Natural killer cell (primary cell): ENCODE results near the gene ANKS3. TPM values are rescaled to one million over a fixed set of nuclear protein-coding genes. Genes with fewer than 3 reads are reported as not detected.

Experiments used
- ATAC-seq, 3 donors: fragments of 150-1000 bp in 2 of 3; fragments of 200-7000 bp in 1 of 3; cut with Tn5 transposase; 1 replicate in 1 of 3; 2 replicates in 2 of 3; pipeline ENCODE4 v1.10.0; 2021; ENCODE audit warnings: mild to moderate bottlenecking in 2 of 3, moderate library complexity in 2 of 3
- DNase-seq, 2 donors: peaks; one replicate each; pipeline versions ENCODE4 v3.0.0 to v3.0.0-alpha.2; 2013 to 2021; ENCODE audit warnings: mixed read lengths in 1 of 2
- H3K27ac ChIP-seq: one replicate; pipeline ENCODE4 v1.5.1; 2013; ENCODE audit warnings: mild to moderate bottlenecking, low read length
- H3K27me3 ChIP-seq: one replicate; pipeline ENCODE4 v1.6.1; 2013; ENCODE audit warnings: low read length; ENCODE audit not compliant: control insufficient read depth, insufficient read depth
- H3K36me3 ChIP-seq: one replicate; pipeline ENCODE4 v1.6.1; 2013; ENCODE audit warnings: low read length; ENCODE audit not compliant: control insufficient read depth, insufficient read depth
- H3K4me1 ChIP-seq: one replicate; pipeline ENCODE4 v1.6.1; 2013; ENCODE audit warnings: low read length; ENCODE audit not compliant: control insufficient read depth, insufficient read depth
- H3K4me3 ChIP-seq: one replicate; pipeline ENCODE4 v1.5.1; 2013; ENCODE audit warnings: low read length
- H3K9me3 ChIP-seq: one replicate; pipeline ENCODE4 v1.6.1; 2013; ENCODE audit warnings: low read length; ENCODE audit not compliant: control insufficient read depth, insufficient read depth
- H3K27ac Mint-ChIP-seq, 2 donors: one replicate each; pipeline ENCODE4 v1.8.0; 2022; ENCODE audit warnings: mild to moderate bottlenecking in 2 of 2, mixed read lengths in 2 of 2, moderate library complexity in 1 of 2
- H3K27me3 Mint-ChIP-seq, 2 donors: one replicate each; pipeline ENCODE4 v1.8.0; 2022; ENCODE audit warnings: low read depth in 2 of 2, mixed read lengths in 2 of 2
- H3K36me3 Mint-ChIP-seq: one replicate; pipeline ENCODE4 v1.8.0; 2022; ENCODE audit warnings: mixed read lengths
- H3K4me1 Mint-ChIP-seq, 2 donors: one replicate each; pipeline ENCODE4 v1.8.0; 2022; ENCODE audit warnings: mixed read lengths in 2 of 2
- H3K4me3 Mint-ChIP-seq: one replicate; pipeline ENCODE4 v1.8.0; 2022; ENCODE audit warnings: mild to moderate bottlenecking, moderate library complexity, mixed read lengths
- H3K9me3 Mint-ChIP-seq, 2 donors: one replicate each; pipeline ENCODE4 v1.8.0; 2022; ENCODE audit warnings: mixed read lengths in 2 of 2
- WGBS: methylation state at CpG from one replicate; pipeline ENCODE4 v1.1.7; 2013; ENCODE audit warnings: missing lambda C conversion rate; ENCODE audit not compliant: insufficient coverage; 5-methylcytosine and 5-hydroxymethylcytosine counted together
- intact Hi-C: fragments of 100-400 bp; cut with micrococcal nuclease; formaldehyde crosslinking; loops from one replicate; pipeline ENCODE4 v1.14.2; 2022
- total RNA-seq, 4 donors: library from RNA; stranded (reverse); fragments of 120-200 nt in 1 of 4; gene quantifications; one replicate each; pipeline versions ENCODE4 v1.2.3 to v1.2.4, GENCODE V29; 2013 to 2022
- TF ChIP-seq, protein P1 (sequence below): fragments of 200-600 bp; IDR thresholded peaks from one replicate; pipeline ENCODE4 v1.8.0; 2022; ENCODE audit warnings: antibody characterized with exemption

ANKS3 gene
- total RNA-seq, 3 donors from 2014 or later (not counting 1 experiment from before 2014, with no cell fraction given): 19.7 to 20.8 (median 20.5) TPM

DNA sequence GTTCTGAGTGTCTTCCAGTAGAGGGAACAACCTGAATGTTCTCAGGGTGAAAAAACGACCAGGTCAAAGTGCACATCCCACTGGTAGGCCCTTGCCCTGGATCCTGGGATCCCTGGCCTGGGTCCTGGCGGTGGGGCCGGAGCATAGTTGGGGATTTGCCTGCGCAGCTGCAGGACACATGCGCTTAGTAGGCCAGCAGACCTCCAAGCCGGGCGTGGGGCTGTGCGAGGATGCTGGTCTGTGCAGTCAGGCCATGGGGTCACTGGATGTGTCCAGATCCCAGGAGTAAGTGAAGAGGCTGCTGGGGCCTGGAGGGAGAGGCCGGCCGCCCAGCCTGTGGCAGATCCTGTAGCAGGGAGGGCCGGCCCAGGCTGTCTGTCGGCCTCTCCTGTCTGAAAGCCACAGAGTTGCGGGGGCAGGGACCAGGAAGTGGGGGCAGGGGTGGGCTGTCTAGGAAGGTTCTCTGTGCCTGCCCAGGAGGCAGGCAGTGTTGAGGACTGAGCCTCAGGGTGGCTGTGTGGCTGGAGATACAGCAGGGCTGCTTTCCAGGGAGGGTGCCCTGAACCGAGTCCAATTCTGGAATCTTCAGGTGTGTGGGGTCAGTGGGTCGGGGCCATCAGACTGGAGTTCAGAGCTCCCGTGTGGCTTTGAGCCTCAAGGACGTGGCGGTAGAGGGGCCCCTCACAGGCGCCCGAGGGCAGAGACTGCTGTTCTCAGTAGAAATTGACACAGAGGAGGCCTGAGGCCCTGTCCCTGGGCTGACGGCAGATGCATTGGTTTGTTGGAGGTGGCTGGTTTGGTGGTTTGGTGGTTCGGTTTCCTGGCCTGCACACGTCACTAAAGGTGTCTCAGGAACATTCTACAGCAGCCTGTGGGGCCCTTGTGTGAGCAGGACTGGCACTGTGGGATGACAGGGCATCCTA lies 57.9 kb downstream of the ANKS3 start:
- Mint-ChIP-seq H3K36me3 (no peaks in the 10 kb centered on the region), H3K4me1 (peaks cover 18 to 33% of the 10 kb centered on the region in 2 donors), H3K9me3 (no peaks in the 10 kb centered on the region), H3K27me3 (no peaks in the 10 kb centered on the region), H3K27ac (peak overlapping the region; percentile 81 to 92), H3K4me3 (peak overlapping the region; percentile 50)
- 38% methylated on average over 23 of the region's 23 CpGs for WGBS
- H3K9me3 ChIP-seq: no peaks in the 10 kb centered on the region
- H3K4me1 ChIP-seq: peaks cover 28% of the 10 kb centered on the region
- DNase-seq (peak in 1 of 2 donors; percentile 88), ATAC-seq (peak; percentile 51 to 67 (median 58))
- H3K27me3 ChIP-seq: no peaks in the 10 kb centered on the region
- TF ChIP-seq, protein P1, sequence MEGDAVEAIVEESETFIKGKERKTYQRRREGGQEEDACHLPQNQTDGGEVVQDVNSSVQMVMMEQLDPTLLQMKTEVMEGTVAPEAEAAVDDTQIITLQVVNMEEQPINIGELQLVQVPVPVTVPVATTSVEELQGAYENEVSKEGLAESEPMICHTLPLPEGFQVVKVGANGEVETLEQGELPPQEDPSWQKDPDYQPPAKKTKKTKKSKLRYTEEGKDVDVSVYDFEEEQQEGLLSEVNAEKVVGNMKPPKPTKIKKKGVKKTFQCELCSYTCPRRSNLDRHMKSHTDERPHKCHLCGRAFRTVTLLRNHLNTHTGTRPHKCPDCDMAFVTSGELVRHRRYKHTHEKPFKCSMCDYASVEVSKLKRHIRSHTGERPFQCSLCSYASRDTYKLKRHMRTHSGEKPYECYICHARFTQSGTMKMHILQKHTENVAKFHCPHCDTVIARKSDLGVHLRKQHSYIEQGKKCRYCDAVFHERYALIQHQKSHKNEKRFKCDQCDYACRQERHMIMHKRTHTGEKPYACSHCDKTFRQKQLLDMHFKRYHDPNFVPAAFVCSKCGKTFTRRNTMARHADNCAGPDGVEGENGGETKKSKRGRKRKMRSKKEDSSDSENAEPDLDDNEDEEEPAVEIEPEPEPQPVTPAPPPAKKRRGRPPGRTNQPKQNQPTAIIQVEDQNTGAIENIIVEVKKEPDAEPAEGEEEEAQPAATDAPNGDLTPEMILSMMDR: no peak
- peak overlapping the region; percentile 78 for H3K27ac ChIP-seq
- no peak overlapping the region for H3K4me3 ChIP-seq
- intact Hi-C loops: no loop called here
- peaks cover 28% of the 10 kb centered on the region for H3K36me3 ChIP-seq

DNA sequence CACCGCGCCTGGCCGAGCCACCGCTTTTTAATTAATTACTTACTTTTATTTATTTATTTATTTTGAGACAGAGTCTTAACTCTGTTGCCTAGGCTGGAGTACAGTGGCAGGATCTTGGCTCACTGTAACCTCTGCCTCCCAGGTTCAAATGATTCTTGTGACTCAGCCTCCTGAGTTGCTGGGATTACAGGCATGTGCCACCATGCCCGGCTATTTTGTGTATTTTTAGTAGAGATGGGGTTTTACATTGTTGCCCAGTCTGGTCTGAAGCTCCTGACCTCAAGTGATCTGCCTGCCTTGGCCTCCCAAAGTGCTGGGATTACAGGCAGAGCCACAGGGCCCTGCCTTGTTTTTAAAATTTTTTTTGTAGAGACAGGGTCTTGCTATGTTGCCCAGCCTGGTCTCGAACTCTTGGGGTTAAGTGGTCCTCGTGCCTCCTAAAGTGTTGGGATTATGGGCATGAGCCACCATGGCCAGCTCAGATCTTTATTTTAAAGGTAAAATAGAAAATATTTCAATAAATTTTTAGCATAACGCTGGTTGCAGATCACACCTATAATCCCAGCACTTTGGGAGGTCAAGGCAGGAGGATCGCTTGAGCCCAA lies 59.0 kb downstream of the ANKS3 start:
- Histone ChIP-seq H3K27ac (no peak overlapping the region), H3K27me3 (no peaks in the 10 kb centered on the region), H3K9me3 (no peaks in the 10 kb centered on the region), H3K36me3 (peaks cover 35% of the 10 kb centered on the region), H3K4me1 (peaks cover 24% of the 10 kb centered on the region), H3K4me3 (no peak overlapping the region)
- no peak for ATAC-seq
- H3K9me3 Mint-ChIP-seq: no peaks in the 10 kb centered on the region
- intact Hi-C loops: no loop called here
- H3K27me3 Mint-ChIP-seq: no peaks in the 10 kb centered on the region
- no peak overlapping the region for H3K4me3 Mint-ChIP-seq
- peak overlapping the region; percentile 81 to 92 for H3K27ac Mint-ChIP-seq
- no peaks in the 10 kb centered on the region for H3K36me3 Mint-ChIP-seq
- WGBS: 100% methylated on average over 5 of the region's 9 CpGs
- DNase-seq: no peak
- TF ChIP-seq, protein P1: no peak
- H3K4me1 Mint-ChIP-seq: peaks cover 18 to 29% of the 10 kb centered on the region in 2 donors

DNA sequence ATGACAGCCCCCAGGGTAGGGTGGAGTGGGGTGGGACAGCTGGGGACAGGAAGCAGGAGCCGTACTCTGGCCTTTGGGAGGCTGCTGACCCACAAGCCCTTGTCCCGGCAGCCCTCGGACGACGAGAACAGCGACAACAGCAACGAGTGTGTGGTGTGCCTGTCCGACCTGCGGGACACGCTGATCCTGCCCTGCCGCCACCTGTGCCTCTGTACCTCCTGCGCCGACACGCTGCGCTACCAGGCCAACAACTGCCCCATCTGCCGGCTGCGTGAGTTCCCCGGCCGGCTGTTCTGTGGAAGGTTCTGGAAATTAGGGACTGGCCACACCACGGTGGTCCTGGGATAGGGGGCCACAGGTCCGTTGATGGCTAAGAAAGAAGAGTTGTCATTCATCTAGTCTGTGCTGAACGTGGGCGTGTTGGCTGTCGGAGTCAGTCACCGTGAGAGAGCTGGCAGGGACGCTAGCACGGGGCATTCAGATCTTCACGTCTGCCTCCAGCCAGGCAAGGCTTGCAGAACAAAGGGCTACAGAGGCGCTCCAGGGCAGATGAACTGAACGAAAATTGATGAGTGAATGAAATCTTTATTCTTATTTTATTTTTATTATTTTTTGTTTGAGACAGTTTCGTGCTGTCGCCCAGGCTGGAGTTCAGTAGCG lies 60.6 kb downstream of the ANKS3 start:
- Histone ChIP-seq H3K4me3 (no peak overlapping the region), H3K36me3 (peaks cover 45% of the 10 kb centered on the region), H3K9me3 (no peaks in the 10 kb centered on the region), H3K4me1 (peaks cover 24% of the 10 kb centered on the region), H3K27me3 (no peaks in the 10 kb centered on the region), H3K27ac (no peak overlapping the region)
- Mint-ChIP-seq H3K4me3 (no peak overlapping the region), H3K9me3 (no peaks in the 10 kb centered on the region), H3K27ac (no peak overlapping the region), H3K27me3 (no peaks in the 10 kb centered on the region), H3K4me1 (peaks cover 18 to 28% of the 10 kb centered on the region in 2 donors), H3K36me3 (no peaks in the 10 kb centered on the region)
- TF ChIP-seq, protein P1: no peak
- 98% methylated on average over 33 of the region's 33 CpGs for WGBS
- no peak for DNase-seq
- intact Hi-C loops: no loop called here
- ATAC-seq: no peak
